Keratinocyte (primary cell): ENCODE data around the gene SKIL. TPM values are rescaled to one million over a fixed set of nuclear protein-coding genes. Genes with fewer than 3 reads are reported as not detected.

Experiments
- DNase-seq: peaks from one replicate; pipeline ENCODE4 v3.0.0-alpha.2; 2011; ENCODE audit warnings: low read depth, missing footprints, low spot score
- FAIRE-seq: peaks from 2 replicates; lab custom pipeline; 2011; peaks lifted over from hg19 to GRCh38; lab: Jason Lieb, UNC
- H2AFZ ChIP-seq: 2 replicates; pipeline ENCODE4 v1.6.0; 2012; ENCODE audit warnings: low read length, control low read depth, inconsistent platforms; ENCODE audit not compliant: control insufficient read depth
- H3K27ac ChIP-seq: 2 replicates; pipeline ENCODE4 v1.5.1; 2011; ENCODE audit warnings: low read length; ENCODE audit not compliant: control insufficient read depth, insufficient read depth
- H3K27me3 ChIP-seq: 3 replicates; pipeline ENCODE4 v1.6.0; 2011; ENCODE audit warnings: low read length; ENCODE audit not compliant: control insufficient read depth, insufficient read depth; ENCODE audit errors: extremely low read depth
- H3K36me3 ChIP-seq, 2 experiments: 2 replicates in 1 of 2; 3 replicates in 1 of 2; pipeline ENCODE4 v1.5.1; 2011; ENCODE audit warnings: low read length in 2 of 2, mild to moderate bottlenecking in 1 of 2; ENCODE audit not compliant: control insufficient read depth in 2 of 2, insufficient read depth in 2 of 2; ENCODE audit errors: extremely low read depth in 1 of 2
- H3K4me1 ChIP-seq: 3 replicates; pipeline ENCODE4 v1.5.1; 2011; ENCODE audit warnings: low read length; ENCODE audit not compliant: control insufficient read depth, insufficient read depth; ENCODE audit errors: extremely low read depth
- H3K4me2 ChIP-seq: 3 replicates; pipeline ENCODE4 v1.6.0; 2011; ENCODE audit warnings: low read depth, low read length; ENCODE audit not compliant: control insufficient read depth, insufficient read depth; ENCODE audit errors: extremely low read depth
- H3K4me3 ChIP-seq, 3 experiments: fragments of 200-600 bp in 1 of 3; sonication (generic) in 1 of 3; 2 replicates in 2 of 3; 3 replicates in 1 of 3; pipeline ENCODE4 v1.5.1; 2011 to 2016; ENCODE audit warnings: low read length in 3 of 3, mild to moderate bottlenecking in 3 of 3, control low read depth in 2 of 3, inconsistent platforms in 1 of 3, low read depth in 1 of 3, mixed read lengths in 1 of 3, mixed run types in 1 of 3, moderate library complexity in 1 of 3; ENCODE audit not compliant: control insufficient read depth in 2 of 3, insufficient read depth in 2 of 3; ENCODE audit errors: extremely low read depth in 1 of 3
- H3K79me2 ChIP-seq: 2 replicates; pipeline ENCODE4 v1.6.0; 2012; ENCODE audit warnings: low read length; ENCODE audit not compliant: control insufficient read depth, insufficient read depth
- H3K9ac ChIP-seq: 3 replicates; pipeline ENCODE4 v1.6.0; 2011; ENCODE audit warnings: low read length; ENCODE audit not compliant: control insufficient read depth, insufficient read depth; ENCODE audit errors: extremely low read depth
- H3K9me1 ChIP-seq: 3 replicates; pipeline ENCODE4 v1.6.0; 2011; ENCODE audit warnings: low read length; ENCODE audit not compliant: control insufficient read depth, insufficient read depth; ENCODE audit errors: extremely low read depth
- H3K9me3 ChIP-seq: 2 replicates; pipeline ENCODE4 v1.5.1; 2012; ENCODE audit warnings: low read depth, low read length; ENCODE audit not compliant: control insufficient read depth
- H4K20me1 ChIP-seq: 3 replicates; pipeline ENCODE4 v1.6.0; 2011; ENCODE audit warnings: low read length; ENCODE audit not compliant: control insufficient read depth, insufficient read depth; ENCODE audit errors: extremely low read depth
- EZH2 ChIP-seq: IDR thresholded peaks from one replicate; pipeline ENCODE4 v1.6.1; 2012; ENCODE audit warnings: inconsistent platforms, mild to moderate bottlenecking, low read length, moderate library complexity
- dilution Hi-C: fragments of 300-500 bp; cut with MboI; formaldehyde crosslinking; loops from one replicate; pipeline ENCODE4 v1.7.0; 2020; ENCODE audit warnings: low sequenced_read_pairs; ENCODE audit not compliant: extremely low pct_ligation_motif_present
- polyA plus RNA-seq, 5 experiments: library from polyadenylated mRNA; depleted of rRNA in 3 of 5; stranded (reverse) in 3 of 5; stranded (forward) in 1 of 5; unstranded in 1 of 5; fragments of >200 nt; gene quantifications; 1 replicate in 1 of 5; 2 replicates in 3 of 5; 3 replicates in 1 of 5; pipeline versions ENCODE4 v1.2.1 to v1.2.3, GENCODE V29; 2011 to 2012; ENCODE audit warnings: missing spikeins in 2 of 5, low read depth in 1 of 5, low replicate concordance in 1 of 5
- TF ChIP-seq, protein P1 (sequence below), 3 experiments: IDR thresholded peaks in 1 of 3; conservative IDR thresholded peaks in 1 of 3; optimal IDR thresholded peaks in 1 of 3; 2 replicates in 2 of 3; 3 replicates in 1 of 3; pipeline versions ENCODE3 to v1.5.1; 2011; ENCODE audit warnings: low read length in 3 of 3, mild to moderate bottlenecking in 3 of 3, moderate library complexity in 2 of 3, control low read depth in 1 of 3, inconsistent platforms in 1 of 3; ENCODE audit not compliant: insufficient read depth in 2 of 3; ENCODE audit errors: extremely low read depth in 1 of 3

The SKIL gene
- polyA plus RNA-seq, 1 donor (not counting 4 experiments of a cell fraction or from before 2014, with no cell fraction given): 11.0 TPM

DNA sequence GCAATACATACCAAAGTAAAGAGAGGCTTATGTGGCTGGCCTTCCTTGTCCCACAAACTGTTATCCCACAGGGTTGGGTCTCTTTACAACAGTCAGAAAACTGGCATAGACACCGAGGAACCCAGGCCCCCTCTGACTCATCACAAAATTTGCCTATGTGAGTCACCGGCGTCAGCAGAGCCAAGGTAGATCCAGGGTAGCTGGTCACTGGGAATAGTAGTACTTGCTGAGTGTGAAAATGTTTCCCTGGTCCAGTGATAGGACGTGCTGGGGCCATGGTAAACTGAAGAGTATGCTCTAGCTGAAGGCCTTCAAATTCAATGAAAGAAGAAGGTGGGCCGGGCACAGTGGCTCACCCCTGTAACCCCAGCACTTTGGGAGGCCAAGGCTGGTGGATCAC is 27.1 kb upstream of the SKIL start:
- no peak overlapping the region for H2AFZ ChIP-seq
- no peak overlapping the region for H3K27ac ChIP-seq
- no peaks in the 10 kb centered on the region for H4K20me1 ChIP-seq
- DNase-seq (no peak), FAIRE-seq (no peak)
- H3K9ac ChIP-seq: no peak overlapping the region
- no peaks in the 10 kb centered on the region for H3K4me1 ChIP-seq
- no peak for TF ChIP-seq EZH2
- TF ChIP-seq, protein P1, sequence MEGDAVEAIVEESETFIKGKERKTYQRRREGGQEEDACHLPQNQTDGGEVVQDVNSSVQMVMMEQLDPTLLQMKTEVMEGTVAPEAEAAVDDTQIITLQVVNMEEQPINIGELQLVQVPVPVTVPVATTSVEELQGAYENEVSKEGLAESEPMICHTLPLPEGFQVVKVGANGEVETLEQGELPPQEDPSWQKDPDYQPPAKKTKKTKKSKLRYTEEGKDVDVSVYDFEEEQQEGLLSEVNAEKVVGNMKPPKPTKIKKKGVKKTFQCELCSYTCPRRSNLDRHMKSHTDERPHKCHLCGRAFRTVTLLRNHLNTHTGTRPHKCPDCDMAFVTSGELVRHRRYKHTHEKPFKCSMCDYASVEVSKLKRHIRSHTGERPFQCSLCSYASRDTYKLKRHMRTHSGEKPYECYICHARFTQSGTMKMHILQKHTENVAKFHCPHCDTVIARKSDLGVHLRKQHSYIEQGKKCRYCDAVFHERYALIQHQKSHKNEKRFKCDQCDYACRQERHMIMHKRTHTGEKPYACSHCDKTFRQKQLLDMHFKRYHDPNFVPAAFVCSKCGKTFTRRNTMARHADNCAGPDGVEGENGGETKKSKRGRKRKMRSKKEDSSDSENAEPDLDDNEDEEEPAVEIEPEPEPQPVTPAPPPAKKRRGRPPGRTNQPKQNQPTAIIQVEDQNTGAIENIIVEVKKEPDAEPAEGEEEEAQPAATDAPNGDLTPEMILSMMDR (optimal IDR thresholded peaks at IDR 0.05 in 1 of 3, IDR thresholded peaks at IDR 0.05 in 1 of 3, conservative IDR thresholded peaks at IDR 0.05 in 1 of 3; ENCODE audit: extremely low read depth in 1 of 3, insufficient read depth in 2 of 3, low read length in 3 of 3): no peak
- no peaks in the 10 kb centered on the region for H3K79me2 ChIP-seq
- H3K9me1 ChIP-seq: no peaks in the 10 kb centered on the region
- no peaks in the 10 kb centered on the region for H3K9me3 ChIP-seq
- H3K4me3 ChIP-seq: no peak overlapping the region
- H3K36me3 ChIP-seq: no peaks in the 10 kb centered on the region
- H3K27me3 ChIP-seq: no peaks in the 10 kb centered on the region
- dilution Hi-C loops: no loop called here
- peak overlapping the region; percentile 27 for H3K4me2 ChIP-seq

DNA sequence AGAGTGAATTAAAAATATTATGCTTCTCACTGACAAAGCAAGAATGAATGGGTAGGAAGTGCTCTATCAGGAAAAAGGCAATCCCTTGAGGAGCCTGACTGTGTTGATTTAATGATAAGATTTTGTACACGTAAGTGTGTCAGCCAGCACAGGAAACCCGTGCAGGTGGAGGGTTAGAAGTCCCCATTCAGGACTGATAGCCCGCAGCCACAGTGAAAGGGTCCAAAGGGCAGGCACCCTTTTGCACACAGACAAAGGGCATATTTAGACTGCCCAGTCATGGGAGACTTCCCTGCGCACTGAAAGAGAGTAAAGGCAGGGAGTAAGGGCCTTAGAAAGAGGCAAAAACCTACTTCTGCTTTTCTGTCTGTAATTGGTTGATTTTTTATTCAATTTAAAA is 26.4 kb upstream of the SKIL start:
- no peak overlapping the region for H3K9ac ChIP-seq
- H3K27me3 ChIP-seq: no peaks in the 10 kb centered on the region
- no peaks in the 10 kb centered on the region for H3K36me3 ChIP-seq
- no peaks in the 10 kb centered on the region for H3K4me1 ChIP-seq
- H3K4me3 ChIP-seq: no peak overlapping the region
- no peak overlapping the region for H3K27ac ChIP-seq
- no peaks in the 10 kb centered on the region for H3K9me1 ChIP-seq
- dilution Hi-C loops: no loop called here
- no peaks in the 10 kb centered on the region for H4K20me1 ChIP-seq
- DNase-seq (no peak), FAIRE-seq (no peak)
- no peak overlapping the region for H2AFZ ChIP-seq
- TF ChIP-seq, protein P1 (optimal IDR thresholded peaks at IDR 0.05 in 1 of 3, IDR thresholded peaks at IDR 0.05 in 1 of 3, conservative IDR thresholded peaks at IDR 0.05 in 1 of 3; ENCODE audit: extremely low read depth in 1 of 3, insufficient read depth in 2 of 3, low read length in 3 of 3): no peak
- no peak for TF ChIP-seq EZH2
- no peaks in the 10 kb centered on the region for H3K79me2 ChIP-seq
- no peak overlapping the region for H3K4me2 ChIP-seq
- H3K9me3 ChIP-seq: no peaks in the 10 kb centered on the region
